ENCODE measurements around the gene E2F2.

E2F2 gene

GRCh38 chr1:23460519-23460918, 70.5 kb downstream of the E2F2 start:
- Mint-ChIP-seq H3K27ac (no peak overlapping the region), H3K4me1 (peaks cover 10% of the 10 kb centered on the region), H3K36me3 (no peaks in the 10 kb centered on the region), H3K9me3 (no peaks in the 10 kb centered on the region), H3K4me3 (no peak overlapping the region)
- no peak for DNase-seq (ENCODE audit: low spot score in 2 of 2)
- ATAC-seq: no peak

DNA sequence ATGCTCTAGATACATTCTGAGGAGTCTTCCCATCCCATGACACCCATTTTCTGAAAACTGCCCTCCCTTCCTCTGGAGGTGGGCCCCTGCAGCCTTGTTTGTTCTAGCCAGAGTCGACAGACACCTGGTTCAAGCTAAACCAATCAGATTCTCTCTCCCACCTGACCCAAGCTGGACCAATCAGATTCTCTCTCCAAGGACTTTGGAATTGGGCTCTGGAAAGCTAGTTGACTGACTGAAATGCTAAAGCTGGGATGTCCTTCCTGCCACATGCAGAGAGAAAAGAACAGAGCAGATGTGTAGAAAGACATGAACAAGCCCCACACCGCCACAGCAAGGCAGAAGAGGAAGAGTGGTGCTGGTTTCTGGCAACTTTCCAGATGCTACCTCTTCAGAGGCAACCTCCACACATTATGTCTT, 71.7 kb downstream of the E2F2 start:
- ATAC-seq: no peak
- no peak overlapping the region for H3K27ac Mint-ChIP-seq

More for the DNA sequence above, 71.7 kb downstream of the E2F2 start:
- Mint-ChIP-seq H3K4me3 (no peak overlapping the region), H3K9me3 (no peaks in the 10 kb centered on the region), H3K4me1 (peaks cover 16% of the 10 kb centered on the region), H3K36me3 (no peaks in the 10 kb centered on the region)
- no peak for DNase-seq (ENCODE audit: low spot score in 2 of 2)
